Mammary epithelial cell (primary cell): ENCODE results near the gene C3orf38.

Experiments used
- EZH2 ChIP-seq: IDR thresholded peaks from 2 replicates; pipeline ENCODE4 v1.6.1; 2012; ENCODE audit warnings: low read length, inconsistent platforms, borderline replicate concordance
- TF ChIP-seq, protein P1 (sequence below), 2 donors: IDR thresholded peaks in 1 of 2; conservative IDR thresholded peaks in 1 of 2; 2 replicates each; pipeline ENCODE4 v1.5.1; 2011 to 2012; ENCODE audit warnings: inconsistent platforms in 2 of 2, low read length in 2 of 2, mild to moderate bottlenecking in 2 of 2, control low read depth in 1 of 2, low read depth in 1 of 2; ENCODE audit not compliant: insufficient read depth in 1 of 2; ENCODE audit errors: extremely low read depth in 1 of 2

DNA sequence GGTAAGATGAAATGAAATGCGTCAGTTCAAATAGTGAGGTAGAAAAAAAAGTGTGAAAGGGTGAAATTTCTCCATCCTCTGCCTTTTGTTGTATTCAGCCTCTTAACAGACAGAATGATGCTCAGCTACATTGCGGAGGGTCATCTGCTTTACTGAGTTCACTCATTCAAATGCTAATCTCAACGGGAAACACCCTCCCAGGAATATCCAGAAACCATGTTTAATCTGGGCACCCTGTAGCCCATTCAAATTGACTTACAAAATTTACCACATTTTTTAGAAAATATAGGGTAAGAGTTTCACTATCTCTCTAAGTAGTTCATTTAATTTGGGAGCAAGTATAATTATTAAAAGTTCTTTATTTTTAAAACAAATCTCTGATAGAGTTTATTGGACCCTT lies 42.9 kb downstream of the C3orf38 start:
- no peak for TF ChIP-seq EZH2
- TF ChIP-seq, protein P1, sequence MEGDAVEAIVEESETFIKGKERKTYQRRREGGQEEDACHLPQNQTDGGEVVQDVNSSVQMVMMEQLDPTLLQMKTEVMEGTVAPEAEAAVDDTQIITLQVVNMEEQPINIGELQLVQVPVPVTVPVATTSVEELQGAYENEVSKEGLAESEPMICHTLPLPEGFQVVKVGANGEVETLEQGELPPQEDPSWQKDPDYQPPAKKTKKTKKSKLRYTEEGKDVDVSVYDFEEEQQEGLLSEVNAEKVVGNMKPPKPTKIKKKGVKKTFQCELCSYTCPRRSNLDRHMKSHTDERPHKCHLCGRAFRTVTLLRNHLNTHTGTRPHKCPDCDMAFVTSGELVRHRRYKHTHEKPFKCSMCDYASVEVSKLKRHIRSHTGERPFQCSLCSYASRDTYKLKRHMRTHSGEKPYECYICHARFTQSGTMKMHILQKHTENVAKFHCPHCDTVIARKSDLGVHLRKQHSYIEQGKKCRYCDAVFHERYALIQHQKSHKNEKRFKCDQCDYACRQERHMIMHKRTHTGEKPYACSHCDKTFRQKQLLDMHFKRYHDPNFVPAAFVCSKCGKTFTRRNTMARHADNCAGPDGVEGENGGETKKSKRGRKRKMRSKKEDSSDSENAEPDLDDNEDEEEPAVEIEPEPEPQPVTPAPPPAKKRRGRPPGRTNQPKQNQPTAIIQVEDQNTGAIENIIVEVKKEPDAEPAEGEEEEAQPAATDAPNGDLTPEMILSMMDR (conservative IDR thresholded peaks at IDR 0.05 in 1 of 2, IDR thresholded peaks at IDR 0.05 in 1 of 2; ENCODE audit: extremely low read depth in 1 of 2, insufficient read depth in 1 of 2, low read depth in 1 of 2, low read length in 2 of 2): no peak
